HTERT RPE-1 (cell line): ENCODE results near the gene ARHGAP6.
"Not testable (repeated sequence)": the region's sequence is repeated elsewhere in the genome, so short reads cannot be mapped to it uniquely, and the experiment has no call there.

ENCODE experiments used
- in situ Hi-C: fragments of 300-500 bp; cut with MboI; formaldehyde crosslinking; loops from 4 replicates; pipeline ENCODE4 v1.14.3; 2020; ENCODE audit warnings: low sequenced_read_pairs

ARHGAP6 gene

DNA sequence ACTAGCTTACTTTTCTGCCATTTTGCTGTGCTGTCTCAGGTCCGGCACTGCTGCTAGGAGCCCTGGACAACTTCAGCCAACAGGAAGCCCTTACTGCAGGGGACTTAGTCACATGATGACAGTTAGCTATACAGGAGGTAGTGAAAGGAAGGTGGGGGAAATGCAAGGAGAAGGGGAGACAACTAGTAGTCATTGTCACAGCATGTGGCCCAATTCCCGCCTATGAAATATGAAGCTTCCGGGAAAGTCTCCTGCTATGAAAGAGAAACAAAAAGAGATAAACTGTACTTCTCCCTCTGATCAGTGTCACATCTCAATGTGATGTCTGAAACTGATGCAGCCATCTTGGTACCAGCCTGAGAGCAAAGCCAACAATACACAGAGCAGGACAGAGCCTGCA, 300.9 kb downstream of the ARHGAP6 start:
- in situ Hi-C loops = no loop called here

GRCh38 chrX:11363825-11364224, 301.9 kb downstream of the ARHGAP6 start:
- in situ Hi-C loops = not testable (repeated sequence)

GRCh38 chrX:11363069-11363594, 302.6 kb downstream of the ARHGAP6 start:
- in situ Hi-C loops = no loop called here

DNA sequence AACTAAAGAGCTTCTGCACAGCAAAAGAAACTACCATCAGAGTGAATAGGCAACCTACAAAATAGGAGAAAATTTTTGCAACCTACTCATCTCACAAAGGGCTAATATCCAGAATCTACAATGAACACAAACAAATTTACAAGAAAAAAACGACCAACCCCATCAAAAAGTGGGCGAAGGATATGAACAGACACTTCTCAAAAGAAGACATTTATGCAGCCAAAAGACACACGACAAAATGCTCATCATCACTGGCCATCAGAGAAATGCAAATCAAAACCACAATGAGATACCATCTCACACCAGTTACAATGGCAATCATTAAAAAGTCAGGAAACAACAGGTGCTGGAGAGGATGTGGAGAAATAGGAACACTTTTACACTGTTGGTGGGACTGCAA, 304.1 kb downstream of the ARHGAP6 start:
- in situ Hi-C loops = not testable (repeated sequence)

- in situ Hi-C loops = not testable (repeated sequence)
Measured at GRCh38 chrX:11355944-11356343, 309.8 kb downstream of the ARHGAP6 start.

- in situ Hi-C loops = no loop called here
Measured at GRCh38 chrX:11355259-11355909, 310.3 kb downstream of the ARHGAP6 start.

DNA sequence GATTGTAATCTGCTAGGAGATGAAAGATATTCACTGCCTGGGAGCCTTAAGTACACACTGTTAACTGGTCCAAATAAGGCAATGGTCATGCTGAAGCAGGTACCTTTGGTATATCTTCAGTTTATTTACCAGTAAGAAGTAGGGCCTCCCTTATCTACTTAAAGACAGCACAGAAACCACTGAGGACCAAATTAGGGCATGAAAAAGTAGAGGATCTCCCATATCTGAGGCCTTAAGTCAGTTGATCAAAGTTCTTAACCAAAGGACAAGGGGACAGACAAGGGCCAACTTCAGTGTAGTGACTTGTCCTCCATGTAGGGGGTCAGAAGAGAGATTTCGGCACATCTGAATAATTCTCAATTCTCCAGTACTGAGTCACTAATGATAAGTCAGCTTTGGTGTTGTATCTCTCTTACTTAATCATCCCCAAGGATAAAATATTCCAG, 313.4 kb downstream of the ARHGAP6 start:
- in situ Hi-C loops = no loop called here

DNA sequence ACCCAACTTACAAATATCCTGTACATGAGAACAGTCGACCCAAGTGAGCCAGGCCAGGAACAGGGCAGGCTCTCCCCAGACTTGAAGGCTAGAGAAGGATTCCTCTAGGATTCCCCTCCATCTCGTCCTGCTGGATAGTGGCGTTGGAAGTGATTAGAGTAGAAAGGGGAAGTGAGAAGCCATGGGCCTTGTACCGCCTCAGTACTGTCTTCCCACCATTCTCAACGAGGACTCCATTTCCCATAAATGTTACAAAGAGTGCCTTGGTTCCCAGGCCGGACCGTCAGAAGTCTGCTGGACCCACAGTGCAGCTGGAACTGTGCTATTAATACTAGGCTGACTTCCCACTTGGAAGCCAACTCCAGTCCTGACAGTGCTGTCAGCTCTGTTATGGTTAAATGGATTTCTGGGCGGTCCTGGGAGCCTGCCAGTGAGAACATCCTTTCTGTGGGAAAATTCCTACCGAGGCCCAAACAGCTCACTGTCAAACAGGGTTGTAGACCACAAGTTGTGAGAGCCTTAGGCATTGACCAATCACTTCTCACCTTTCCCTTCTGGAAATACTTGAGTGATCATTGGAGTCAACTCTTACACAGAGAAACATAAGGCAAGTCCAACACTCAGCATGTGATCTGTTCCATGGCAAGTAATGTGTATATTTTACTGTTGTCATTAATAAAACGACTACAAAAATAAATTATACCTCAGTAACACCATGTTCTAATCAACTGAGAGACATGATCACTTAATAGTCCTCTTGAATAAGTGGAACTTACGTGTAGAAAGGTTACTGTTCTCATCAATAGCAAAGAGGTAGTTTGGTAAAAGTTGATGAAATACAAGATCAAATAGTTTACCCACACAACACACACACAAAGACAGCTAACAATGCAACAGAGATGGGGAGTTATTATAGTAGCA, 314.1 kb downstream of the ARHGAP6 start:
- in situ Hi-C loops = no loop called here

GRCh38 chrX:11349661-11350337, 315.9 kb downstream of the ARHGAP6 start:
- in situ Hi-C loops = no loop called here

DNA sequence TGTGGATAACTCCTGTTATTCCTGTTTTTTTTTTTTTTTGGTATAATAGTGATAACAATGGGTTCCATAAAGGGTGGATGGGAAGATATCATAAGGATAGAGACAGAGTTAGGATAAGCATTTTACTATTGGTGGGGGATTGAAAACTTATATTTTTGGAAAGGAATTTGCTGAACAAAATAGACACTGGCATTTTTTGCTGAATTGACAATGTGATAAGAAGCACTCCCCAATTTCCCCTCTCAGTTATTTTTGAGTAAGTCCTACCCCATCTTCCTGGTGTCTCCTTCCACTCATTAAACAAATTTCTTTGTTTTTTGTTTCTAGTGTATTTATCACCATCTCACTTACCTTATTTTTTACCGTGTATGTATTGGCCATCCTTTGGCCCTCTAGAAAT, 316.7 kb downstream of the ARHGAP6 start:
- in situ Hi-C loops = no loop called here

GRCh38 chrX:11347300-11347699, 318.4 kb downstream of the ARHGAP6 start:
- in situ Hi-C loops = no loop called here

GRCh38 chrX:11346121-11346682, 319.5 kb downstream of the ARHGAP6 start:
- in situ Hi-C loops = no loop called here

GRCh38 chrX:11342673-11343072, 323.0 kb downstream of the ARHGAP6 start:
- in situ Hi-C loops = no loop called here

GRCh38 chrX:11341274-11342201, 324.2 kb downstream of the ARHGAP6 start:
- in situ Hi-C loops = no loop called here

DNA sequence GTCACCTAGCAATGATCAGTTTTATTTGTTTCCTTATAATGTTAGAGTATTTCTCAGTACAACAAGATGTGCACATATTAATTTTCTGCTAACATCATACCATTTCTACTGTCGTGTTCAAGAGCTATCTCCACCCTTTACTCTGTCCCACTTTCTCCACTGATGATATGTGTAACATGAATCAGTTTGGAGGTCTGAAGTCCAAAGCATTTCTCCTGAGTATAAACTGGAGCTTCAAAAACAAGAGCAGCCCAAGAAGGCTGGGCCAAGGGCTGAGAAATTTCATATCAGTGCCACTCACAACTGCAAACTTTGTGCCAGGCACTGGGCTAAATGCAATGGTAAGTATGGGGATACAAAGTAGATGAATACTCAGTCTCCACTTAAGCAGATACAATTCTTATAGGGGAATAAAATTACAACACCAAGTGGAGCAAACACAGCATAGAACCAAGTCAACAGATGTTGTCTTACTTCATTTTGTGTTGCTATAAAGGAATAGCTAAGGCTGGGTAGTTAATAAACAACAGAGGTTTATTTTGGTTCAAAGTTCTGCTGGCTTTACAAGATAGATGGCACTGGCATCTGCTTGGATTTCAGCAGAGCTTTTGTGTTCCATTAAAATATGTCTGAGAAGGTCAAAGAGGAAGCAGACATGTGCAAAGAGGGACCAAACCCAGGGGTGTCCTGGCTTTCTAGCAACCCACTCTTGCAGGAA, 328.3 kb downstream of the ARHGAP6 start:
- in situ Hi-C loops = no loop called here

GRCh38 chrX:11336201-11336600, 329.5 kb downstream of the ARHGAP6 start:
- in situ Hi-C loops = no loop called here

DNA sequence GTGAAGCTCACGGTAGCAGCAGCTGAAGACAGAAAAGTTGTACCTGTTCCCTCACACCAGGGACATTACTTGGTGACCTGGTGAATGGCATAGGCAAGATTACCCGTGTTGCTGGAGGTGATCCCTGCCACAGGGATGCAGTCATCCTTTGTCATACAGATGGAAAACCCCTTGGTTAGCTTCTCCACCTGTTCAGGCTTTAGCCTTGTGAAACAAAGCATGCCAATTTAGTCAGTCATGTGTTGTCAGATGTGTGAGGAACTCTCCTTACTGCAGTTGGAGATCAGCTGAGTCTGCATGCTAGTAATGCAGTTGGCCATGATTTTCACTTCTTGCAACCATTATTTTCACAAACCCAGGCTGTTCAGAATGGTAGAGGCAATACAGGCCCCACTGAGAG, 331.6 kb downstream of the ARHGAP6 start:
- in situ Hi-C loops = no loop called here

- in situ Hi-C loops = no loop called here
Measured at GRCh38 chrX:11331788-11332187, 333.9 kb downstream of the ARHGAP6 start.

DNA sequence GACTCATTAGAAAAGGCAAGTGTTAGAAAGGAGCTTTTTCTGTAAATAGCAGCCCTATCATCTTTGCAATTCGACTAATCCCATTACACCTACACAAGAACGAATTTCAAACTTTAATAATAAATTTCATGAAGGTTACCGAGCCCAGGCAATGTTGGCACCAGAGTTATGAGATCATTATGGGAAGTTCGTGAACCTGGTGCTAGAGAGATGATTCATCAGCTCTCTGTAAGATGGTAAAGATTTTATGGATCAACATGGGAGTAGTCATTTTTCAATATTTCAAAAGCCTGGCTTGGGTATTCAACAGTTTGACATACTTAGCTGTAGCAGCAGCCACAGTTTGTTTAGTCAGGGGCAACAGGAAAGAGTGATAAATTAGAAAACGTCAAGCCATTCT, 336.7 kb downstream of the ARHGAP6 start:
- in situ Hi-C loops = no loop called here
